SK-N-SH (cell line): Measurements from ENCODE around the gene ZGRF1. TPM values are rescaled to one million over a fixed set of nuclear protein-coding genes. Genes with fewer than 3 reads are reported as not detected.

Experiments
- CTCF ChIA-PET: fragments of 300-600, 350-600 bp; formaldehyde crosslinking; extraction: SDS; loops from one replicate; lab custom pipeline; 2021; lab: Yijun Ruan, JAX
- POLR2A ChIA-PET: fragments of 350-600 bp; sonication (Branson Sonifier 250); formaldehyde crosslinking; extraction: SDS; loops from one replicate; lab custom pipeline; 2020; ENCODE audit warnings: antibody characterized with exemption, inconsistent platforms; lab: Yijun Ruan, JAX
- DNase-seq: peaks from one replicate; pipeline ENCODE4 v3.0.0; 2012
- H2AFZ ChIP-seq: fragments of 200-600 bp; sonication (generic); 2 replicates; pipeline ENCODE4 v1.8.1; 2016; ENCODE audit warnings: antibody characterized with exemption, mild to moderate bottlenecking, low read depth
- H3F3A ChIP-seq: fragments of 200-600 bp; sonication (generic); replicated peaks from 2 replicates; pipeline ENCODE3; 2016; ENCODE audit warnings: antibody characterized with exemption, mild to moderate bottlenecking; ENCODE audit not compliant: insufficient read depth
- H3K27ac ChIP-seq, 2 experiments: fragments of 200-500 bp in 1 of 2; fragments of 200-600 bp in 1 of 2; sonication (Bioruptor generic) in 1 of 2; sonication (generic), shearing (Covaris generic) in 1 of 2; 2 replicates each; pipeline versions ENCODE4 v1.5.1 to v1.6.1; 2014 to 2016; ENCODE audit warnings: low read depth in 2 of 2, inconsistent platforms in 1 of 2, low read length in 1 of 2, mild to moderate bottlenecking in 1 of 2, mixed read lengths in 1 of 2
- H3K27me3 ChIP-seq: fragments of 200-600 bp; sonication (generic), shearing (Covaris generic); 2 replicates; pipeline ENCODE4 v1.6.1; 2016; ENCODE audit warnings: mixed run types; ENCODE audit not compliant: insufficient read depth
- H3K36me3 ChIP-seq, 2 experiments: fragments of 200-500 bp in 1 of 2; fragments of 200-600 bp in 1 of 2; sonication (Bioruptor generic) in 1 of 2; sonication (generic) in 1 of 2; replicated peaks in 1 of 2; 2 replicates each; pipeline versions ENCODE3 to v1.5.1; 2014 to 2016; ENCODE audit warnings: low read length in 1 of 2, mild to moderate bottlenecking in 1 of 2; ENCODE audit not compliant: insufficient read depth in 2 of 2, control insufficient read depth in 1 of 2
- H3K4me1 ChIP-seq, 2 experiments: fragments of 200-500 bp in 1 of 2; fragments of 200-600 bp in 1 of 2; sonication (Bioruptor generic) in 1 of 2; sonication (generic), shearing (Covaris generic) in 1 of 2; 2 replicates each; pipeline versions ENCODE4 v1.5.1 to v1.6.1; 2014 to 2016; ENCODE audit warnings: low read depth in 1 of 2, low read length in 1 of 2, mixed run types in 1 of 2; ENCODE audit not compliant: insufficient read depth in 2 of 2, control insufficient read depth in 1 of 2
- H3K4me2 ChIP-seq: fragments of 200-600 bp; sonication (generic), shearing (Covaris generic); 2 replicates; pipeline ENCODE4 v1.6.1; 2017; ENCODE audit warnings: mixed run types
- H3K4me3 ChIP-seq, 2 experiments: fragments of 200-500 bp in 1 of 2; fragments of 200-600 bp in 1 of 2; sonication (Bioruptor generic) in 1 of 2; sonication (generic), shearing (Covaris generic) in 1 of 2; 2 replicates each; pipeline versions ENCODE4 v1.5.1 to v1.8.1; 2014 to 2016; ENCODE audit warnings: low read depth in 2 of 2, inconsistent platforms in 1 of 2, low read length in 1 of 2, mild to moderate bottlenecking in 1 of 2, mixed read lengths in 1 of 2, moderate library complexity in 1 of 2
- H3K79me2 ChIP-seq: fragments of 200-600 bp; sonication (generic); 2 replicates; pipeline ENCODE4 v1.8.1; 2017; ENCODE audit warnings: mild to moderate bottlenecking; ENCODE audit not compliant: insufficient read depth
- H3K9ac ChIP-seq: fragments of 200-600 bp; sonication (generic); 2 replicates; pipeline ENCODE4 v1.6.1; 2017; ENCODE audit warnings: mixed run types
- H3K9me2 ChIP-seq: fragments of 200-600 bp; sonication (generic); 2 replicates; pipeline ENCODE4 v1.6.1; 2017; ENCODE audit warnings: mixed run types
- H3K9me3 ChIP-seq: fragments of 200-600 bp; sonication (generic); 2 replicates; pipeline ENCODE4 v1.6.1; 2017; ENCODE audit warnings: mixed run types, mild to moderate bottlenecking, moderate library complexity
- H4K20me1 ChIP-seq: fragments of 200-600 bp; sonication (generic); 2 replicates; pipeline ENCODE4 v1.6.1; 2017; ENCODE audit warnings: mild to moderate bottlenecking, mixed run types; ENCODE audit not compliant: insufficient read depth
- ELF1 ChIP-seq: IDR thresholded peaks from 2 replicates; pipeline ENCODE4 v1.4.0; 2012
- EP300 ChIP-seq, 2 experiments: IDR thresholded peaks; 2 replicates each; pipeline versions ENCODE4 v1.4.0 to v1.6.1; 2012; ENCODE audit warnings: borderline replicate concordance in 1 of 2, low read depth in 1 of 2, low read length in 1 of 2
- FOXJ3 ChIP-seq: sonication (generic); formaldehyde crosslinking; IDR thresholded peaks from 2 replicates; pipeline ENCODE4 v1.5.1; 2020; ENCODE audit warnings: mild to moderate bottlenecking, missing genetic modification reagents
- IRF3 ChIP-seq: fragments of 150-350 bp; IDR thresholded peaks from 2 replicates; pipeline ENCODE4 v1.6.1; 2016; ENCODE audit warnings: mild to moderate bottlenecking, low read depth, low read length
- JUND ChIP-seq: IDR thresholded peaks from 2 replicates; pipeline ENCODE4 v1.4.0; 2012
- MEF2A ChIP-seq: IDR thresholded peaks from 2 replicates; pipeline ENCODE4 v1.4.0; 2012; ENCODE audit warnings: low read depth, borderline replicate concordance
- NFIC ChIP-seq: IDR thresholded peaks from 2 replicates; pipeline ENCODE4 v1.4.0; 2012; ENCODE audit warnings: borderline replicate concordance
- NRF1 ChIP-seq: IDR thresholded peaks from 2 replicates; pipeline ENCODE4 v1.6.1; 2012; ENCODE audit warnings: low read depth, mild to moderate bottlenecking, low read length
- RAD21 ChIP-seq: IDR thresholded peaks from 2 replicates; pipeline ENCODE4 v1.6.1; 2012; ENCODE audit warnings: mild to moderate bottlenecking, low read length
- RCOR1 ChIP-seq: fragments of 150-350 bp; IDR thresholded peaks from 2 replicates; pipeline ENCODE4 v1.6.1; 2017; ENCODE audit warnings: antibody characterized with exemption, low read length
- RXRA ChIP-seq: IDR thresholded peaks from 2 replicates; pipeline ENCODE4 v1.4.0; 2012; ENCODE audit warnings: low read depth, mild to moderate bottlenecking, borderline replicate concordance
- SIN3A ChIP-seq: IDR thresholded peaks from 2 replicates; pipeline ENCODE4 v1.6.1; 2012; ENCODE audit warnings: low read depth, mild to moderate bottlenecking, low read length, moderate library complexity, borderline replicate concordance
- ZBTB33 ChIP-seq: IDR thresholded peaks from 2 replicates; pipeline ENCODE4 v1.4.0; 2012; ENCODE audit warnings: low read depth, borderline replicate concordance
- WGBS: methylation state at CpG from one replicate; pipeline ENCODE4 v1.1.6; 2017; ENCODE audit warnings: low lambda C conversion rate; 5-methylcytosine and 5-hydroxymethylcytosine counted together
- polyA plus RNA-seq, 3 experiments: library from polyadenylated mRNA; depleted of rRNA; stranded (reverse); fragments of >200 nt; gene quantifications; 2 replicates each; pipeline ENCODE4 v1.2.3, GENCODE V29; 2012
- TF ChIP-seq, protein P1 (sequence below): IDR thresholded peaks from 2 replicates; pipeline ENCODE4 v1.6.1; 2012; ENCODE audit warnings: mild to moderate bottlenecking, low read depth, low read length, moderate library complexity
- TF ChIP-seq, protein P2 (sequence below): fragments of 200-600 bp; sonication (generic); IDR thresholded peaks from 2 replicates; pipeline ENCODE4 v1.6.1; 2017; ENCODE audit warnings: antibody characterized with exemption, mild to moderate bottlenecking, moderate library complexity
- TF ChIP-seq, protein P3 (sequence below): fragments of 150-350 bp; IDR thresholded peaks from 2 replicates; pipeline ENCODE4 v1.6.1; 2017; ENCODE audit warnings: antibody characterized with exemption, low read length, low read depth, borderline replicate concordance

Gene ZGRF1
- polyA plus RNA-seq, 1 of the 3 experiments (the other 2 are of a cell fraction), result 2.4 TPM

DNA sequence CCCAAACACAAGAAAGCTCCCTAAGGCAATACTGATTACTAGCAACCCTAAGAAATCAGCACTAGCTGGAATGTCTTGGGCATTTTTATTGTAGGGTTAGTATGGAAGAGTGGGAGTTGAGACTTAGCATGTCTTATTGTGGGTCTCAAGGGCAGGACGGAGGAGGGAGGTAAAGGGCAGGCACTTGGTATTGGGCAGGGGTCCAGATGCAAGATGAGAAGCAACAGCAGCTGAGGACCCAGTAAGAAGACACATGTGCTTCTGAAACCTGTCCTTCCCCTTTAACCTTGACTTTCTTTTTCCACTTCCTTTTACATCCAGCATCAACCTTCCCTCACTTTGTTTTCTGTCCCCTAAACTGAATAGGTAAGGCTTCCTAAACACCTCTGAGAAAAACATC, 37.7 kb upstream of the ZGRF1 start (continued):
- TF ChIP-seq, protein P1, sequence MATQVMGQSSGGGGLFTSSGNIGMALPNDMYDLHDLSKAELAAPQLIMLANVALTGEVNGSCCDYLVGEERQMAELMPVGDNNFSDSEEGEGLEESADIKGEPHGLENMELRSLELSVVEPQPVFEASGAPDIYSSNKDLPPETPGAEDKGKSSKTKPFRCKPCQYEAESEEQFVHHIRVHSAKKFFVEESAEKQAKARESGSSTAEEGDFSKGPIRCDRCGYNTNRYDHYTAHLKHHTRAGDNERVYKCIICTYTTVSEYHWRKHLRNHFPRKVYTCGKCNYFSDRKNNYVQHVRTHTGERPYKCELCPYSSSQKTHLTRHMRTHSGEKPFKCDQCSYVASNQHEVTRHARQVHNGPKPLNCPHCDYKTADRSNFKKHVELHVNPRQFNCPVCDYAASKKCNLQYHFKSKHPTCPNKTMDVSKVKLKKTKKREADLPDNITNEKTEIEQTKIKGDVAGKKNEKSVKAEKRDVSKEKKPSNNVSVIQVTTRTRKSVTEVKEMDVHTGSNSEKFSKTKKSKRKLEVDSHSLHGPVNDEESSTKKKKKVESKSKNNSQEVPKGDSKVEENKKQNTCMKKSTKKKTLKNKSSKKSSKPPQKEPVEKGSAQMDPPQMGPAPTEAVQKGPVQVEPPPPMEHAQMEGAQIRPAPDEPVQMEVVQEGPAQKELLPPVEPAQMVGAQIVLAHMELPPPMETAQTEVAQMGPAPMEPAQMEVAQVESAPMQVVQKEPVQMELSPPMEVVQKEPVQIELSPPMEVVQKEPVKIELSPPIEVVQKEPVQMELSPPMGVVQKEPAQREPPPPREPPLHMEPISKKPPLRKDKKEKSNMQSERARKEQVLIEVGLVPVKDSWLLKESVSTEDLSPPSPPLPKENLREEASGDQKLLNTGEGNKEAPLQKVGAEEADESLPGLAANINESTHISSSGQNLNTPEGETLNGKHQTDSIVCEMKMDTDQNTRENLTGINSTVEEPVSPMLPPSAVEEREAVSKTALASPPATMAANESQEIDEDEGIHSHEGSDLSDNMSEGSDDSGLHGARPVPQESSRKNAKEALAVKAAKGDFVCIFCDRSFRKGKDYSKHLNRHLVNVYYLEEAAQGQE, result no peak

GRCh38 chr4:112673686-112674085, 37.0 kb upstream of the ZGRF1 start:
- CTCF ChIA-PET, result interaction anchor here (1.5 kb wide), 1 partner anchor 37 kb away, joined by 3 read pairs; the partner anchor contains the start of genes LARP7 and ZGRF1
- Histone ChIP-seq H3K27me3 (no peaks in the 10 kb centered on the region), H3K9me3 (no peaks in the 10 kb centered on the region)

More at GRCh38 chr4:112673686-112674085, 37.0 kb upstream of the ZGRF1 start:
- Histone ChIP-seq H2AFZ (no peak overlapping the region), H3K4me3 (no peak overlapping the region), H4K20me1 (no peaks in the 10 kb centered on the region), H3K36me3 (no peaks in the 10 kb centered on the region), H3K4me1 (no peaks in the 10 kb centered on the region), H3K9ac (no peak overlapping the region), H3K27ac (no peak overlapping the region), H3K9me2 (no peaks in the 10 kb centered on the region), H3K79me2 (no peaks in the 10 kb centered on the region)
- POLR2A ChIA-PET, result no interaction called here
- no peak for TF ChIP-seq FOXJ3 (CRISPR knock-in tag)
- TF ChIP-seq SIN3A, result no peak
- no peak for TF ChIP-seq EP300 (IDR thresholded peaks at IDR 0.05; ENCODE audit: borderline replicate concordance in 1 of 2, low read depth in 1 of 2, low read length in 1 of 2)
- no peak for TF ChIP-seq NRF1
- no peak for TF ChIP-seq RCOR1
- TF ChIP-seq RXRA, result no peak
- no peak for TF ChIP-seq MEF2A
- TF ChIP-seq ELF1, result no peak
- TF ChIP-seq, protein P1, result no peak
- no peak for TF ChIP-seq JUND
- TF ChIP-seq, protein P2, sequence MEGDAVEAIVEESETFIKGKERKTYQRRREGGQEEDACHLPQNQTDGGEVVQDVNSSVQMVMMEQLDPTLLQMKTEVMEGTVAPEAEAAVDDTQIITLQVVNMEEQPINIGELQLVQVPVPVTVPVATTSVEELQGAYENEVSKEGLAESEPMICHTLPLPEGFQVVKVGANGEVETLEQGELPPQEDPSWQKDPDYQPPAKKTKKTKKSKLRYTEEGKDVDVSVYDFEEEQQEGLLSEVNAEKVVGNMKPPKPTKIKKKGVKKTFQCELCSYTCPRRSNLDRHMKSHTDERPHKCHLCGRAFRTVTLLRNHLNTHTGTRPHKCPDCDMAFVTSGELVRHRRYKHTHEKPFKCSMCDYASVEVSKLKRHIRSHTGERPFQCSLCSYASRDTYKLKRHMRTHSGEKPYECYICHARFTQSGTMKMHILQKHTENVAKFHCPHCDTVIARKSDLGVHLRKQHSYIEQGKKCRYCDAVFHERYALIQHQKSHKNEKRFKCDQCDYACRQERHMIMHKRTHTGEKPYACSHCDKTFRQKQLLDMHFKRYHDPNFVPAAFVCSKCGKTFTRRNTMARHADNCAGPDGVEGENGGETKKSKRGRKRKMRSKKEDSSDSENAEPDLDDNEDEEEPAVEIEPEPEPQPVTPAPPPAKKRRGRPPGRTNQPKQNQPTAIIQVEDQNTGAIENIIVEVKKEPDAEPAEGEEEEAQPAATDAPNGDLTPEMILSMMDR, result no peak
- TF ChIP-seq RAD21, result no peak
- TF ChIP-seq ZBTB33, result no peak
- TF ChIP-seq, protein P3, sequence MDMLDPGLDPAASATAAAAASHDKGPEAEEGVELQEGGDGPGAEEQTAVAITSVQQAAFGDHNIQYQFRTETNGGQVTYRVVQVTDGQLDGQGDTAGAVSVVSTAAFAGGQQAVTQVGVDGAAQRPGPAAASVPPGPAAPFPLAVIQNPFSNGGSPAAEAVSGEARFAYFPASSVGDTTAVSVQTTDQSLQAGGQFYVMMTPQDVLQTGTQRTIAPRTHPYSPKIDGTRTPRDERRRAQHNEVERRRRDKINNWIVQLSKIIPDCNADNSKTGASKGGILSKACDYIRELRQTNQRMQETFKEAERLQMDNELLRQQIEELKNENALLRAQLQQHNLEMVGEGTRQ, result no peak
- no peak for TF ChIP-seq IRF3
- no peak for TF ChIP-seq NFIC
- TF ChIP-seq, all 33 proteins: peak for 0
- Histone ChIP-seq H3K4me2 (no peak overlapping the region), H3F3A (no peaks in the 10 kb centered on the region)
- no peak for DNase-seq
- 46% methylated on average over 1 of the region's 1 CpG for WGBS
